ENCODE data around the gene ITCH. TPM values are rescaled to one million over a fixed set of nuclear protein-coding genes. Genes with fewer than 3 reads are reported as not detected.

The ITCH gene
- total RNA-seq, 1 experiment from 2014 or later, result 38.9 TPM

DNA sequence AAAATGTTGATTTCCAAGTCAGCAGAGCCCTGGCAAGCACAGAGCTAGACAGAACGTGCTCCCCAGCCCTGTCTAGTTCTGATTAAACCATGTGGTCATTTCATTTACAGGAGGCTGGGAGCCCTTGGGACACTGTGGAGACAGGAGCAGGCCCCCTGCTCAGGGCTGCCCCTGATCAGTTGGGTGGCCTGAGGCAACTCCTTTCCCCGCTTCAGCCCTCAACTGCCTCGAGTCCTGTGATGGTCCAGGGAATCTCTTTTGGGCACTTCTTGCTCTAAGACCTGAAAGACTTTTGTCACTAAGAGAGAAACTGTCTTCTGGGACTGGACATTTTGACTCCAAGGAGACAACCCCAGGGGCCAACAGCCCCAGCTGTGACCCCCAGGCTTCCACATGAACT lies 166.7 kb downstream of the ITCH start:
- no peak for DNase-seq (ENCODE audit: low read depth)

DNA sequence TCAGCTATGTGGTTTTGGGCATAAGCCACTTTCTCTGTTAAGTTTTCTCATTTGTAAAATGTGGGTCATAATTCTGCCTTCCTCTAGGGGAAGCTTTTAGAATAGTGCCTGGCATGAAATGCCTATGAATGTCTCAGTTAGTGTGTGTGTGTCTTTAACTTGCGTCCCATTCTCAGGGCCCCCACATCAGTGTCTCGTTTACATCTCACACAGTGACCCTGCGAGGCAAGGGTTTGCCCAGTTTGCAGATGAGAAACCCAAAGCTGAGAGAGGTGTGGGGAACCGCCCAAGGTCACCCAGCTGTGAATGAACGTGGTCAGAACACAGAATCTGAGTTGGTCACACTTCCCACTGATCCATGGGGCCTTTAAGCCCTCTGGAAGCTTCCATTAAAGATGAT lies 167.3 kb downstream of the ITCH start:
- no peak for DNase-seq (ENCODE audit: low read depth)

- no peak for DNase-seq (ENCODE audit: low read depth)
Measured at GRCh38 chr20:34531608-34532265, 168.7 kb downstream of the ITCH start.

DNA sequence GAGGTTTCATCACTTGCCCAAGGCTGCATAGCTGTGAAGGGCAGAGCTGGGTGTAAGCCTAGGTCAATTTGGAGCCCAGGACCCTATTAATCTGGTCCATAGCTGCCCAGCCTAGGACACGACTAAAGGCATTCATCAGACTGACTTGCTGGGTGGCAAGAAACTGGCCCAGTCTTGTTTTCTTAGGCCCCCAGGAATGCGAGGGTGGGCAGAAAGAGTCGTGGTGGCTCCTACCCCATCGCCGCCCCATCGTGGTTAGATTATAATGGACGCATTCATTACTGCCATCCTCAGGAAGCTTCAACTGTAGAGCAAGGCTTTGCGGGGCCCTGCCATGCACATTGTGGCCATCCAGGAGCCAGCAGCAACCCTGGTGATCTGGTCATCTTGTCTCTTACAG lies 169.2 kb downstream of the ITCH start:
- no peak for DNase-seq (ENCODE audit: low read depth)

DNA sequence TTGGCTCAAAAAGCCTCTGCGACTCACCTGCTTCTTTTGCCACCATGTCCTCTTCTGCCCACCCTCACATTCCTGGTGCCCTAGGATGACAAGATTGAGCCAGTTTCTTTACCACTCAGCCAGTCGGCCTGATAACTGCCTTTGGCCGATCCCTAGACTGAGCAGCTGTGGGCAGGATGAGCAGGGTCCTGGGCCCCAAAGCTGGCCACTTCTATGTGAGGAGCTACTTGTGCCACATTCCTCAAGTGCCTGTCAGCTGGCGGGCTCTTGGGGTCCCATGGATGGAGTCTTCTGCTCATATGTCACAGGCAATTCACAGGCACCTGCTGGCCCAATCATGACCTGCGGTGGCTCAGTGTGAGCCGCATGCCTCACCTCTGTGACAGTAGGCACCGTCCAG lies 169.7 kb downstream of the ITCH start:
- DNase-seq (ENCODE audit: low read depth), result no peak

DNA sequence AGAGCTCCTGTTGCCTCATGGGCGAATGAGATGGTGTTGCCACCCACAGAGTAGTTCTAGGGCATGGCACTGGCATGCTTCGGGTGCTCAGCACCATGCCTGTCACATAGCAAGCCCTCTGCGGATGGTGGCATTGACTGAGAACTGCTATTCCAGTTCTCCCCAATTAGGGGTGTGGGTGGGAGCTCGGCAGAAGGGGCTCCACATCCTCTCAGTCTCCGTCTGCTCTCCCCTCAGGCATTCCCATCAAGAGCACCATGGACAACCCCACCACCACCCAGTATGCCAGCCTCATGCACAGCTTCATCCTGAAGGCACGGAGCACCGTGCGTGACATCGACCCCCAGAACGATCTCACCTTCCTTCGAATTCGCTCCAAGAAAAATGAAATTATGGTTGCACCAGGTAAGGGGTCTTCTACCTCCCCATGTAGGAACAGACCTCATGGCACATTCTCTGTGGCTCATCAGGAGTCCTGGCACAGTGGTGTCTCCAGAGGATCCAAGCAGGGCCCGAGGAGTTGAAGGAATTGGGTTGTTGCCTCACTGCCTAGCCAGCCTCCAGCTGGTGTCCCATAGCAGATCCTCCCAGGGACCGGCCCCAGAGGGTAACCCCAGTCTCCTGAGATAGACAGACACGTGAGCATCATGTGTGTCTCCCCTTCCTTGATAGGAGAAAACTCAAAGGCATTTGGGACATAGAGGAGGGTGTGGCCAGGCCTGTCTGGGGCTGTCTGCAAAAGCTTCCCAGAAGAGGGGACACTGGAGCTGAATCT lies 171.5 kb downstream of the ITCH start:
- DNase-seq (ENCODE audit: low read depth), result no peak

- DNase-seq (ENCODE audit: low read depth), result no peak
Measured at GRCh38 chr20:34535301-34535840, 172.3 kb downstream of the ITCH start.

DNA sequence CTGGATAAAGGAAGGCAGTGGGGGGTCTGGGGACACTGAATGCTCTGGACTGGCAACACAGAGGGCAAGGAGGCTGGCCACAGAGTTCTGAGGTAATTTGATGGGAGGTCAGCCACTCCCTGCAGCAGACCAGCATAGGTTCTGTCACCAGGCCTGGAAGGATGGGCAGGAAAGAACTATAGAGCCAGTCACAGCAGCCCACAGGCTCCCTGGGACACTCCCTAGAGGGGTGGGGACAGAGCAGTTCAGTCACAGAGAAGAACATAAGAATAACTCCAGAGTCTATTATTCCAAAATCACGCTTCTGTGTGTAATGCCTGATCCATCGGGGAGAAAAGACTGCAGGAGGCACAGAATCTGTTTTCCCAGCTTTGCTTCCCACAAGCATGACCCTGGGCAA lies 172.8 kb downstream of the ITCH start:
- no peak for DNase-seq (ENCODE audit: low read depth)

DNA sequence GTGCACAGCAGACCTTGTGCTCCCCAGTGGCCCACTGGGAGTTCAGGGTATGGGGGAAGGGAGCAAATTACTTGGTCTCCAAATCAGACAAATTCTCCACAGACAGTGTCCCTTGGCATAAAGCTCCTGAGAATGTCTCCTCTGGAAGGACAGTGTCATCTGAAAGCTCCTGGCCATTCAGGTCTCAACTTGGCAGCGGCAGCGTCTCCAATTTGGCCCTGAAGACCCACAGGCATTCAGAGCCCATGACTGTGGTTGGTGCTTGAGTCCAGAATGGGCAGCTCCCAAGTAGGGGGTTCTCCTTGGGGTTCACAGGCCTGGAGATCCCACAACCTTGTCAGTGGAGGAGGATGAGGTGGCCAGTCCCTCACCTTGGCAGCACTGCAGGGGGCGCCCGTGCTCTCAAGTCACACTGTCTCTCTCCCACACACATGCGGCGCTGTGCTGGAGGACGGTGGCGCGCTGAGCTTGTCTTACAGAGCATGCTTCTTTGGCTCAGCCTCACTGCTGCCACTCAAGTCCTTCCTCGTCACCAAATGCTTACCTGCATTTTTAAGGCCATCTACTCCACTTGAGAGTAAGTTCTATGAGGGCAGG lies 173.8 kb downstream of the ITCH start:
- DNase-seq (ENCODE audit: low read depth), result no peak

DNA sequence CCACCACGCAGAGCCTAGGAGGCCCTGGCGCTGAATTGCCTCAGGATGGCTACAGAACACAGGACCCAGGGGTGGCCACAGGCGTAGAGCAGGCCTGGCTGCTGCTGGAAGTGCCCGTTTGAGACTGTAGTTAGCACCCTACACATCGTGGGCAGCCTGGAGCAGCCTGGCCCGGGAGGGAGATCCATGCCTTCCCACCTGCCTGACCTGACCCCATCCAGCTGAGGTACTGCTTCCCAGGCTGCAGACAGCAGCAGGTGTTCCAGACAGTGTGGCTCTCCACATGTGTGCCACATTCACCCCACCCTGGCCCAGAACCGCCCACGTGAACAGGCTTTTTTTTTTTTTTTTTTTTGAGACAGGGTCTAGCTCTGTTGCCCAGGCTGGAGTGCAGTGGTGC lies 174.6 kb downstream of the ITCH start:
- DNase-seq (ENCODE audit: low read depth), result no peak

DNA sequence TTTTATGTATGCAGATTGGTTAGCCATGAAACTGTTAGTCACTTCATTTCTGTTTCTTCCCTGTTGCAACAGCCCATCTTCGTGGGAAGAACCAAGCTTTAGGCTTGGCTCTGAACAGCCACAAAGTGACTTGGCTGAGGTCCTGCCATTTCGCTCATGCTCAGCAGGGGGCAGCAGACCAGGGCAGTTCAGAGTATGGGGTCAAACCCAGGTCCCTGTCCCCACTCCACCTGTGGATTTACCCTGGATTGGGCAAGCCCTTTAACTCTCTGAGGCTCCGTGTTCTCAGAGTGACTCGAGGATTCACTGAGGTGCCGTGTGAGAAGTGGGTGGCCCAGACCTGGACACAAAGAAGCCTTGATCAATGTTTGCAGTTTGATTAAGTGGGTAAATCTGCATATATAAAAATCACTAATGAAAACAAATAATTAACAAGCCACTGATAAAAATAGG lies 175.6 kb downstream of the ITCH start:
- DNase-seq (ENCODE audit: low read depth), result peak; percentile 50

GRCh38 chr20:34539756-34540155 lies 176.7 kb downstream of the ITCH start:
- DNase-seq (ENCODE audit: low read depth), result no peak

DNA sequence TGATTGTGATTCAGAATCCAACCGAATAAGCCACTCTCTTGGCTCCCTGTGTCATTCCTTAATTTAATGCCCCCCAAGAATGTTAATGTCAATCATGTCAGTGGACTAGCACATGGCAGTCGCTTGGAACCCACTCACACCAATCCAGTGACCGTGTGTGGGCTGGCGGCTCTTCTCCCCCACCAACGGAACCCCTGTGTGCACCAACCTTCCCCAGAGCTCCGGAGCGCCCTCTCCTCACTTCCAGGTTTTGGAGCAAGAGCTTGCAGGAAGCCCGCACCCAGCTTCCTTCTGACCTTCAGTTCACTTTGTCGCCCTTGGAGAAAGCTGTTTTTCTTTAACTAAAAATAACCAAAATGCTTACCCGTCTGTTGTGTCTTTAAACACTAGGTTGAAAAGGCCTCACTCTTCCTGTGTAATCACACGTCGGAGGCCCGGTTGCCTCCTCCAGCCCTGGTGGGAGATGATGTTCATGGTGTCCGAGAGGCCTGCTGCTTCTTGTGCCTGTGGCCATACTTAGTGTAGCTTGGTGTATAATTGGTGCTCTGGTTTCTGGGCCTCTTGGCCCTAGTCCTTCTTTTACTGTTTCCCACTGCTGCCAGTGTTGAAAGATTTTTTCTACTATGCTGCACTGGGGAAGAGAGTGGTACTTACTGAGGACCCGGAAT lies 177.7 kb downstream of the ITCH start:
- DNase-seq (ENCODE audit: low read depth), result no peak

- no peak for DNase-seq (ENCODE audit: low read depth)
Measured at GRCh38 chr20:34541264-34541901, 178.3 kb downstream of the ITCH start.

DNA sequence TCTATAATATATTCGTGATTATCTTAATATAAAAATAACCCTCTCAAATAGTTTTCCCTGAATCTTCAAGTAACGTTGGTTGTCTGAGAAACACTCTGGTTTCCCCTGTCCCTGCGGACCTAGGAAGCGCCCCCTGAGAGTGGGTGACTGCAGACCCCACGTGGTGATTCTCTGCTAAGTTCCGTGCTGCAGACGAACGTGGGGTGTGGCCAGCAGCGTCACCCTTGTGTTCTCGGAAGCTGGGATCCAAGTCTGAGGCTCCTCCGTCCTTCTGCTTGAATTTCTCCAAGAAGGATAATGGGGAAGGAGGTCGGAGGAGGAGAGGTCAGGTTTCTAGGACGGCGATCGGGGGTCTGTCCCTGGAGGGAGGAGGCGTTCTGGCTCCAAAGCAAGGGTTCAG lies 178.8 kb downstream of the ITCH start:
- DNase-seq (ENCODE audit: low read depth), result no peak

GRCh38 chr20:34542439-34542838 lies 179.4 kb downstream of the ITCH start:
- no peak for DNase-seq (ENCODE audit: low read depth)

GRCh38 chr20:34543463-34544056 lies 180.5 kb downstream of the ITCH start:
- no peak for DNase-seq (ENCODE audit: low read depth)

- DNase-seq (ENCODE audit: low read depth), result no peak
Measured at GRCh38 chr20:34544109-34544796, 181.2 kb downstream of the ITCH start.

- DNase-seq (ENCODE audit: low read depth), result no peak
Measured at GRCh38 chr20:34546751-34547181, 183.7 kb downstream of the ITCH start.

- no peak for DNase-seq (ENCODE audit: low read depth)
Measured at GRCh38 chr20:34547844-34548613, 185.0 kb downstream of the ITCH start.

All from LHCN-M2 (cell line).